ENCODE data around the gene USP48.

The USP48 gene

DNA sequence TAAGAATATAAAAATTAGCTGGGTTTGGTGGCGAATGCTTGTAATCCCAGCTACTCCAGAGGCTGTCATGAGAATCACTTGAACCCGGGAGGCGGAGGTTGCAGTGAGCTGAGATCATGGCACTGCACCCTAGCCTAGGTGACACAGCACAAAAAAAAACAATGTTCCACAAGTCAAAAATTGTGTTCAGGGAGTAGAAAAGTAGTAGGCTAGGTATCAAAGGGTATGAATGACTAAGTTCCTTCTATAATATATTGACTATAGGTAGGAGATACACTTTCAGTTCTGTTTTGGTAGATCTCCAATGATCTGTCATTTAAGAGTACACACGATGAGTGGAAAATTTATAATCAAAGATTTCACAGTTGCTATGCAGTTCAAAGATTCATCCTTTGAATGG lies 16.7 kb downstream of the USP48 start:
- TF ChIP-seq, protein P1, sequence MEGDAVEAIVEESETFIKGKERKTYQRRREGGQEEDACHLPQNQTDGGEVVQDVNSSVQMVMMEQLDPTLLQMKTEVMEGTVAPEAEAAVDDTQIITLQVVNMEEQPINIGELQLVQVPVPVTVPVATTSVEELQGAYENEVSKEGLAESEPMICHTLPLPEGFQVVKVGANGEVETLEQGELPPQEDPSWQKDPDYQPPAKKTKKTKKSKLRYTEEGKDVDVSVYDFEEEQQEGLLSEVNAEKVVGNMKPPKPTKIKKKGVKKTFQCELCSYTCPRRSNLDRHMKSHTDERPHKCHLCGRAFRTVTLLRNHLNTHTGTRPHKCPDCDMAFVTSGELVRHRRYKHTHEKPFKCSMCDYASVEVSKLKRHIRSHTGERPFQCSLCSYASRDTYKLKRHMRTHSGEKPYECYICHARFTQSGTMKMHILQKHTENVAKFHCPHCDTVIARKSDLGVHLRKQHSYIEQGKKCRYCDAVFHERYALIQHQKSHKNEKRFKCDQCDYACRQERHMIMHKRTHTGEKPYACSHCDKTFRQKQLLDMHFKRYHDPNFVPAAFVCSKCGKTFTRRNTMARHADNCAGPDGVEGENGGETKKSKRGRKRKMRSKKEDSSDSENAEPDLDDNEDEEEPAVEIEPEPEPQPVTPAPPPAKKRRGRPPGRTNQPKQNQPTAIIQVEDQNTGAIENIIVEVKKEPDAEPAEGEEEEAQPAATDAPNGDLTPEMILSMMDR (conservative IDR thresholded peaks at IDR 0.05; ENCODE audit: low read depth) = no peak
- POLR2A ChIA-PET (ENCODE audit: low non-redundant PET) = no interaction called here
- CTCF ChIA-PET = no interaction called here
- no peak for DNase-seq (ENCODE audit: low spot score)
- H3K27ac ChIP-seq = peak overlapping the region; percentile 90

DNA sequence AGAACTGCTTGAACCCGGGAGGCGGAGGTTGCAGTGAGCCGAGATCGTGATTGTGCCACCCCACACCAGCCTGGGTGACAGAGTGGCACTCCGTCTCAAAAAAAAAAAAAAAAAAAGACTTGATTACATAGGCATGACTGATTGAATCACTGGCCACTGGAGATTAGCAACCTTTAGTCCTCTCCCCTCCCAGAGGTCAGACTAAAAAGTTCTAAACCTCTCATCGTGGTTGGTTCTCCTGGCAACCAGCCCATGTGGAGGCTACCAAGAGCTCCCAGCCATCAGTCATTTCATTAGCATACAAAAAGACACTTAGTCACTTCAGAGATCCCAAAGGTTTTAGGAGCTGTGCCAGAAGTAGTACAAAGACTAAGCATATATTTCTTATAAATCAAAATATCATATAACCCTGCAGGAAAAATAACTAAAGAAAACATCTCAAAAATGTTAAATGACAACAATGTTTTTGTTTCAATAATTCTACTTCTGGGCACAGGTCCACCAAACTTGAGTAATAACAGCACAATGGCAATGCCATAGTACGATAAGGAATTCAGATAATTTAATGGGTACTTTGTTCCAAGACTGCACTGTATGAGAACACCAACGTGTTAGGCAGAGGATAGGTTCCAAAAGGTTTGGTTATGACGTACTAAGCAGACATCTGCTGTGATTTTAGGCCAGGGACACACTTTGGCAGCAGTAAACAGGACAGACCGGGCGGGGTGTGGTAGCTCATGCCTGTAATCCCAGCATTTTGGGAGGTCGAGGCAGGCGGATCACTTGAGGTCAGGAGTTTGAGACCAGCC lies 18.1 kb downstream of the USP48 start:
- DNase-seq (ENCODE audit: low spot score) = peak; percentile 68
- TF ChIP-seq, protein P1 (conservative IDR thresholded peaks at IDR 0.05; ENCODE audit: low read depth) = no peak
- peak overlapping the region; percentile 90 for H3K27ac ChIP-seq
- ChIA-PET POLR2A (ENCODE audit: low non-redundant PET) (no interaction called here), CTCF (interaction anchor here (0.7 kb wide), 1 partner anchor 12 kb away, joined by 4 read pairs; no protein-coding TSS in a partner anchor)

DNA sequence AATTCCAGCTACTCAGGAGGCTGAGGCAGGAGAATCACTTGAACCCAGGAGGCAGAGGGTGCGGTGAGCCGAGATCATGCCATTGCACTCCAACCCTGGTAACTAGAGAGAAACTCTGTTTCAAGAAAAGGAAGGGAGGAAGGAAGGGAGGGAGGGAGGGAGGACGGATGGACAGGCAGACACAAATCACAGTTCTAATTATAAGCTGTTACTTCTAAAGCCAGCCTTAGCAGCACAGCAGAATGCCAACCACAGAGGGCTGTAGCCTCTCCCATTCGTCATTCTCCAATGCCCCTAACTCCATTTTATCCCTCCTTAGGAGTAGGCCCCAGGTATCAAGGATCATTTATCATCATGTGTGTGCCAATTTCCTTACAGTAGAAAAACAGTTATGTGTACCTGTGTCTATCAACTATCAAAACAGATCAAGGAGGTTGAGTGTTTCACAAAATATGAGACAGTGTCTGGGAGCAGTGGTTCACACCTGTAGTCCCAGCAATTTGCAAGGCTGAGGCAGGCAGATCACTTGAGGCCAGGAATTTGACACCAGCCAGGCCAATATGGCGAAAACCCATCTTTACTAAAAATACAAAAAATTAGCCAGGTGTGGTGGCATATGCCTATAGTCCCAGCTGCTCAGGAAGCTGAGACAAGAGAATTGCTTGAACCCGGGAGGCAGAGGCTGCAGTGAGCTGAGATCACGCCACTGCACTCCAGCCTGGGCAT lies 19.1 kb downstream of the USP48 start:
- ChIA-PET POLR2A (ENCODE audit: low non-redundant PET) (no interaction called here), CTCF (no interaction called here)
- TF ChIP-seq, protein P1 (conservative IDR thresholded peaks at IDR 0.05; ENCODE audit: low read depth) = no peak
- peak overlapping the region; percentile 90 for H3K27ac ChIP-seq
- DNase-seq (ENCODE audit: low spot score) = no peak

DNA sequence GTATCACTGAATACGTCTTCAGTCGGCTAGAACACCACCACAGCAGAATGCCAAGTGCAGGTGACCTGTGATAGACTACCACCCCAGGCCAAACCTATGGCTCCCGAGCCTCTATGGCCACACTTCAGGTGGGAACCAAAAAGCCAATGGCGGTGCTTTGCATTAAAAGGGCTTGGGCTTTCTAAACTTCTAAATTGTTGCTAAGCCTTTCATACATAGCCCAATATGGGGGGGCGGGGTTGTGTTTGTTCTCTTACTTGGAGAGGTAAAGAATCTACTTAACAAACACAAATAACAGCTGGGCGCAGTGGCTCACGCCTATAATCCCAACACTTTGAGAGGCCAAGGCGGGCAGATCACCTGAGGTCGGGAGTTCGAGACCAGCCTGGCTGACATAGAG lies 19.7 kb downstream of the USP48 start:
- ChIA-PET POLR2A (ENCODE audit: low non-redundant PET) (no interaction called here), CTCF (no interaction called here)
- TF ChIP-seq, protein P1 (conservative IDR thresholded peaks at IDR 0.05; ENCODE audit: low read depth) = no peak
- DNase-seq (ENCODE audit: low spot score) = no peak
- peak overlapping the region; percentile 25 for H3K27ac ChIP-seq

DNA sequence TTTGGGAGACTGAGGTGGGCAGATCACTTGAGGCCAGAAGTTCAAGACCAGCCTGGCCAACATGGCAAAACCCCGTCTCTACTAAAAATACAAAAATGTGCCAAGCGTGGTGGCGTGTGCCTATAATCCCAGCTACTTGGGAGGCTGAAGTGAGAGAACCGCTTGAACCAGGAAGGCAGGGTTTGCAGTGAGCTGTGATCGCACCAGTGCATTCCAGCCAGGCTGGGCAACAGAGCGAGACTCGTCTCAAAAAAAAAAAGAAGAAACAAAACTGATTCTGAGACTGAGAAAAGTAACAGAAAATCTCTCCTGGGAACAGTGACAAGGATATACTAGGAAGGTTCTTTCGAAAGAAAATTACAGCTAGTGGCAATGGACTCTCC lies 20.9 kb downstream of the USP48 start:
- TF ChIP-seq, protein P1 (conservative IDR thresholded peaks at IDR 0.05; ENCODE audit: low read depth) = no peak
- CTCF ChIA-PET = no interaction called here
- POLR2A ChIA-PET (ENCODE audit: low non-redundant PET) = no interaction called here
- DNase-seq (ENCODE audit: low spot score) = no peak
- H3K27ac ChIP-seq = no peak overlapping the region

DNA sequence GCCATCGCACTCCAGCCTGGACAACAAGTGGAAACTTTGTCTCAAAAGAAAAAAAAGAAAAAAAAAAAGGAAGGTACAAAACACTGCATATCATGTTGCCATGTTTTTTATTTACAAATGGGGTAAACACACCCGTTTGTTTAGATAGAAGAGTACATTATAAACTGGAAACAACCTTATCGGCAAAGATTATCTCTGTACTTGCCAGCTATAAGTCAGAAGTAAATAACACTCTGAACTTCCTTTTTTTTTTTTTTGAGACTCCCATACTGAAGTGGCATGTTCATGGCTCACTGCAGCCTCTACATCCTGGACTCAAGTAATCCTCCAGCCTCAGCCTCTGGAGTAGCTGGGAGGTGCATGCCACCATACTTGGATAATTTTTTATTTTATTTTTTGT lies 21.9 kb downstream of the USP48 start:
- TF ChIP-seq, protein P1 (conservative IDR thresholded peaks at IDR 0.05; ENCODE audit: low read depth) = no peak
- no peak overlapping the region for H3K27ac ChIP-seq
- no peak for DNase-seq (ENCODE audit: low spot score)
- CTCF ChIA-PET = interaction anchor here (0.8 to 1.1 kb wide), 2 partner anchors 25 to 58 kb away, joined by 3 to 5 read pairs; no protein-coding TSS in a partner anchor
- POLR2A ChIA-PET (ENCODE audit: low non-redundant PET) = no interaction called here
